Measurements from ENCODE around the gene SPATA2L.
A peak's percentile ranks its signal among the peaks of the same experiment; 100 is the strongest.

The SPATA2L gene, protein sequence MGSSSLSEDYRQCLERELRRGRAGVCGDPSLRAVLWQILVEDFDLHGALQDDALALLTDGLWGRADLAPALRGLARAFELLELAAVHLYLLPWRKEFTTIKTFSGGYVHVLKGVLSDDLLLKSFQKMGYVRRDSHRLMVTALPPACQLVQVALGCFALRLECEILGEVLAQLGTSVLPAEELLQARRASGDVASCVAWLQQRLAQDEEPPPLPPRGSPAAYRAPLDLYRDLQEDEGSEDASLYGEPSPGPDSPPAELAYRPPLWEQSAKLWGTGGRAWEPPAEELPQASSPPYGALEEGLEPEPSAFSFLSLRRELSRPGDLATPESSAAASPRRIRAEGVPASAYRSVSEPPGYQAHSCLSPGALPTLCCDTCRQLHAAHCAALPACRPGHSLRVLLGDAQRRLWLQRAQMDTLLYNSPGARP

DNA sequence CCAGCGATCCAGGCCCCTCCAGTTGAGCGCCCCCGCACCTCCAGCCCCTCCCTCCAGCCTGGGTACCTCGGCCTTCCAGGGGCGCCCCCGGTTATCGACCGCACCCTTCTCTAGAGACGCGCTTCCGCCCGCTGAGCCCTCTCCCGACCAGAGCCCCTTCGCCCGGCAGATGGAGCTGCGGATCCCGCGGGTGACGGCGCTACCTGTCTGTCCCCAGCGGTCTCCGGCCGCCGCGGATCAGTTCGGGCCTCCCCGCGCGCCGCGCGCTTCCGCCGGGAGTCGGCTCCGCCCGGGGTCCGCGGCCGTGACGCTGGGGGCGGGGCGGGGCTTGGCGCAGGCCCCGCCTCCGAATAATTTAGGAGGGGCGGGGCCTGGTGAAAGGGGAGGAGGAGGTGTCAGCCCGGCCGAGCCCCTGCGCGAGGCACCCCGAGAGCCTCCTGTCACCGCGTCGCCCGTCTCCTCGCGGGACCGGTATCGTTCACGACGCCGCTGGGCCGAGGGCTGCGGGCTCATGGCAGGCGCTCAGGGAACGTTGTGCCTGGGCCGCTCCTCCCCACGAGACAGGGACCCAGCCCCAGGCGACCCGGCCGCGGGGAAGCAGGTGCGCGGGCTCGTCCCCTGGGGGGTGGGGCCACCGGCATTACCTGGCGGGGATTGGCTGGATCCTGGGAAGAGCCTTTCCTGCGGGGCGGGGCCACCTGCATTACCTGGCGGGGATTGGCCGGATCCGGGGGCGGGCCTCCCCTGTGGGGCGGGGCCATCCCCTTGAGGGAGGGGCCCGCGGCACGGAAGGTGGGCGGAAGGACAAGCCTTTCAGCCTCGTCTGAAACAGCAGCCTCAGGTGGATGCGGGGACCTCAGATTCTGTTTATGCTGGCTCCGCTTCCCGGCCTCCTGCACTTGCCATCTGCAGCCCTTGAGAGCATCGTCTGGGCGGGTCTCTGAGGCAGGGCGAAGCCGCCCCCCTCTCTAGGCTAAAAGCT lies at the start of gene SPATA2L:
Gene SPATA2L, minus strand, starts transcription at position 281 of the 982 bp plus-strand sequence. CDS start 473 bp downstream, outside the sequence.
- DNase-seq (ENCODE audit: low read depth): peak; percentile 64
- in situ Hi-C loops (cut with HindIII; ENCODE audit: low sequenced_read_pairs): no loop called here
- peak within 1 kb of the TSS; percentile 63 for H3K4me3 ChIP-seq (ENCODE audit: low read depth, low read length)
- TF ChIP-seq CTCF (IDR thresholded peaks at IDR 0.05; ENCODE audit: low read depth, low read length, missing control alignments): peak; percentile 12

DNA sequence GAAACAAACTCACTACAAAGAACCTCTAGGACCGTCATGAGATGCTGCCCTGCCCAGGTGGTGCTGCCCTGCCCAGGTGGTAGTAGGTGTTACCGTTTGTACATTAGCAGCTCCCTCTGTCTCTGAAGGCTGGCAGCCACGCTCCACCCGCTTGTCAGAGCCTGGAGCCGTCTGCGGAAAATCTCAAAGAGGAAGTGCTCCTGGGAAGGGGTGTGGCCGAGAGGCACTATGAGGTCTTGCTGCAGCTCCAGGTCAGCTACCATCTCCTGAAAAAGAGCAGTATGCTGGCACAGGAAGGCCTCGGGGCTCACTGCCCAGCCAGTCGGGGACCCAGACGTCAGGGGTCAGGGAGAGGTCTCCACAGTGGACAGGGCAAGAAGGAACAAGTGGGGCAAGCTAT lies 48.1 kb upstream of the SPATA2L start:
- in situ Hi-C loops (cut with HindIII; ENCODE audit: low sequenced_read_pairs): no loop called here
- H3K4me3 ChIP-seq (ENCODE audit: low read depth, low read length): no peak overlapping the region
- TF ChIP-seq CTCF (IDR thresholded peaks at IDR 0.05; ENCODE audit: low read depth, low read length, missing control alignments): no peak
- no peak for DNase-seq (ENCODE audit: low read depth)

DNA sequence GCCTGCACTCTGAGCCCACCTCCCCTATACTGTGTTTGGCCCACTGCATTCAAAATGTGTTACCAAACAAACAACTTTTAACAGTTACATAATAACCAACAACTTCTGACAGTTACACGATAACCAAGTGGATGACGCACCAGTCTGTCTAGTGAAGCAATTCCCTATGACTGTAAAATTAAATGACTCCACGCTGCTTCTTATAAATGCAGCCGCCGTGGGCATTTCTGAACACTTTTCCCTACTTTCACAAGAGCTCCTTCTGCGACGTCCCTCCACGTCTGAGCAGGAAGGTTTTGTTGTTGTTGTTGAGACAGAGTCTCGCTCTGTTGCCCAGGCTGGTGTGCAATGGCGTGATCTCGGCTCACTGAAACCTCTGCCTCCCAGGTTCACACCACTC lies 47.4 kb upstream of the SPATA2L start:
- H3K4me3 ChIP-seq (ENCODE audit: low read depth, low read length): no peak overlapping the region
- in situ Hi-C loops (cut with HindIII; ENCODE audit: low sequenced_read_pairs): no loop called here
- DNase-seq (ENCODE audit: low read depth): no peak
- no peak for TF ChIP-seq CTCF (IDR thresholded peaks at IDR 0.05; ENCODE audit: low read depth, low read length, missing control alignments)

- H3K4me3 ChIP-seq (ENCODE audit: low read depth, low read length): no peak overlapping the region
- TF ChIP-seq CTCF (IDR thresholded peaks at IDR 0.05; ENCODE audit: low read depth, low read length, missing control alignments): no peak
- in situ Hi-C loops (cut with HindIII; ENCODE audit: low sequenced_read_pairs): no loop called here
- DNase-seq (ENCODE audit: low read depth): no peak
Observed at GRCh38 chr16:89748076-89748475, 46.6 kb upstream of the SPATA2L start.

DNA sequence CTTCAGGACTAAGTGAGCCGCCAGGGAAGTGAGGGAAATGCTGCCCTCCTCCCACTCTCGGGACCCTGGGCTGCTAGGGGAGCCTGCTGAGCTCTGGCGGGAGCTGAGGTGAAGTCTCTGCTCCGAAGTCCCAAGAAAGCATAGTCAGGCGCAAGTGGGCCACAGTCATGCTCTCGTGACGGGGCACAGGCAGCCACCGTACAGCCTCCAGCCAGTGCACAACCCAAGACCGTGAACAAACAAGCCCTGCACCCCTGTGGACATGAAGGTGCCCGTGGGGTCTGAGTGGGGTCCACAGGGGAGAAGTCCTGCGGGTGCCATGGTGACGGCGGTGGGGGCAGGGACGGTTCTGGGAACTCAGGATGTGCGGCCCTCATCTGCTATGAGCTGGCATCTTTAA lies 44.5 kb upstream of the SPATA2L start:
- H3K4me3 ChIP-seq (ENCODE audit: low read depth, low read length): no peak overlapping the region
- no peak for TF ChIP-seq CTCF (IDR thresholded peaks at IDR 0.05; ENCODE audit: low read depth, low read length, missing control alignments)
- in situ Hi-C loops (cut with HindIII; ENCODE audit: low sequenced_read_pairs): no loop called here
- no peak for DNase-seq (ENCODE audit: low read depth)

GRCh38 chr16:89744813-89745212 lies 43.3 kb upstream of the SPATA2L start:
- in situ Hi-C loops (cut with HindIII; ENCODE audit: low sequenced_read_pairs): no loop called here
- TF ChIP-seq CTCF (IDR thresholded peaks at IDR 0.05; ENCODE audit: low read depth, low read length, missing control alignments): no peak
- DNase-seq (ENCODE audit: low read depth): no peak
- no peak overlapping the region for H3K4me3 ChIP-seq (ENCODE audit: low read depth, low read length)
